ENCODE results near the gene EEF2.
"Not testable (repeated sequence)": the region's sequence is repeated elsewhere in the genome, so short reads cannot be mapped to it uniquely, and the experiment has no call there.

DNA sequence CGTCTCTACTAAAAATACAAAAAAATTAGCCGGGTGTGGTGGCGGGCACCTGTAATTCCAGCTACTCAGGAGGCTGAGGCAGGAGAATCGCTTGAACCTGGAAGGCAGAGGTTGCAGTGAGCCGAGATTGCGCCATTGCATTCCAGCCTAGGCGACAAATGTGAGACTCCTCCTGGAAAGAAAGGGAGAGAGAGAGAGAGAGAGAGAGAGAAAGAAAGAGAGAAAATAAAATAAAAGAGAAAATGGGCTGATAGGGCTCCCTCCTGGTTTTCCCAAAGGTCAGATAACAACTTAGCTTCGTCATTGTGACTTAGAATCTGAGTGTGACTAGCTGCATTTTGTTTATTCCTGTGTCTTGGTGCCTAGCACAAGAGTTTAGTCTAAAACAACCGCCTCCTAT, 20.2 kb upstream of the EEF2 start:
- TF ChIP-seq, protein P1, sequence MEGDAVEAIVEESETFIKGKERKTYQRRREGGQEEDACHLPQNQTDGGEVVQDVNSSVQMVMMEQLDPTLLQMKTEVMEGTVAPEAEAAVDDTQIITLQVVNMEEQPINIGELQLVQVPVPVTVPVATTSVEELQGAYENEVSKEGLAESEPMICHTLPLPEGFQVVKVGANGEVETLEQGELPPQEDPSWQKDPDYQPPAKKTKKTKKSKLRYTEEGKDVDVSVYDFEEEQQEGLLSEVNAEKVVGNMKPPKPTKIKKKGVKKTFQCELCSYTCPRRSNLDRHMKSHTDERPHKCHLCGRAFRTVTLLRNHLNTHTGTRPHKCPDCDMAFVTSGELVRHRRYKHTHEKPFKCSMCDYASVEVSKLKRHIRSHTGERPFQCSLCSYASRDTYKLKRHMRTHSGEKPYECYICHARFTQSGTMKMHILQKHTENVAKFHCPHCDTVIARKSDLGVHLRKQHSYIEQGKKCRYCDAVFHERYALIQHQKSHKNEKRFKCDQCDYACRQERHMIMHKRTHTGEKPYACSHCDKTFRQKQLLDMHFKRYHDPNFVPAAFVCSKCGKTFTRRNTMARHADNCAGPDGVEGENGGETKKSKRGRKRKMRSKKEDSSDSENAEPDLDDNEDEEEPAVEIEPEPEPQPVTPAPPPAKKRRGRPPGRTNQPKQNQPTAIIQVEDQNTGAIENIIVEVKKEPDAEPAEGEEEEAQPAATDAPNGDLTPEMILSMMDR (conservative IDR thresholded peaks at IDR 0.05): not testable (repeated sequence)
- not testable (repeated sequence) for TF ChIP-seq EZH2 (IDR thresholded peaks at IDR 0.05; ENCODE audit: low read depth)

Measured in PC-9 (cell line).